ENCODE results near the gene SLC9A8.

- TF ChIP-seq CTCF (IDR thresholded peaks at IDR 0.05) (no peak), POLR2A (IDR thresholded peaks at IDR 0.05) (no peak)
Measured at GRCh38 chr20:49937027-49937929, 124.7 kb downstream of the SLC9A8 start.

All from adrenal gland (tissue), 5 donors.